Activated CD8-positive, alpha-beta memory T cell treated with anti-CD3 and anti-CD28 coated beads for 36 hours (primary cell): Measurements from ENCODE around the gene IMPACT. TPM values are rescaled to one million over a fixed set of nuclear protein-coding genes. Genes with fewer than 3 reads are reported as not detected.

Experiments
- CTCF ChIA-PET: fragments of 350-600 bp; sonication (Branson Sonifier 250); formaldehyde crosslinking; loops from one replicate; lab custom pipeline; 2021; ENCODE audit warnings: antibody characterized with exemption; lab: Charles Lee
- POLR2A ChIA-PET: fragments of 350-600 bp; sonication (Branson Sonifier 250); formaldehyde crosslinking; loops from one replicate; lab custom pipeline; 2021; ENCODE audit warnings: antibody characterized with exemption; lab: Charles Lee
- total RNA-seq, 2 experiments: library from RNA; stranded (reverse); gene quantifications; one replicate each; pipeline ENCODE4 v1.2.3, GENCODE V29; 2021

IMPACT gene, protein sequence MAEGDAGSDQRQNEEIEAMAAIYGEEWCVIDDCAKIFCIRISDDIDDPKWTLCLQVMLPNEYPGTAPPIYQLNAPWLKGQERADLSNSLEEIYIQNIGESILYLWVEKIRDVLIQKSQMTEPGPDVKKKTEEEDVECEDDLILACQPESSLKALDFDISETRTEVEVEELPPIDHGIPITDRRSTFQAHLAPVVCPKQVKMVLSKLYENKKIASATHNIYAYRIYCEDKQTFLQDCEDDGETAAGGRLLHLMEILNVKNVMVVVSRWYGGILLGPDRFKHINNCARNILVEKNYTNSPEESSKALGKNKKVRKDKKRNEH
- total RNA-seq, result 10 to 100 TPM; 14.5 TPM

DNA sequence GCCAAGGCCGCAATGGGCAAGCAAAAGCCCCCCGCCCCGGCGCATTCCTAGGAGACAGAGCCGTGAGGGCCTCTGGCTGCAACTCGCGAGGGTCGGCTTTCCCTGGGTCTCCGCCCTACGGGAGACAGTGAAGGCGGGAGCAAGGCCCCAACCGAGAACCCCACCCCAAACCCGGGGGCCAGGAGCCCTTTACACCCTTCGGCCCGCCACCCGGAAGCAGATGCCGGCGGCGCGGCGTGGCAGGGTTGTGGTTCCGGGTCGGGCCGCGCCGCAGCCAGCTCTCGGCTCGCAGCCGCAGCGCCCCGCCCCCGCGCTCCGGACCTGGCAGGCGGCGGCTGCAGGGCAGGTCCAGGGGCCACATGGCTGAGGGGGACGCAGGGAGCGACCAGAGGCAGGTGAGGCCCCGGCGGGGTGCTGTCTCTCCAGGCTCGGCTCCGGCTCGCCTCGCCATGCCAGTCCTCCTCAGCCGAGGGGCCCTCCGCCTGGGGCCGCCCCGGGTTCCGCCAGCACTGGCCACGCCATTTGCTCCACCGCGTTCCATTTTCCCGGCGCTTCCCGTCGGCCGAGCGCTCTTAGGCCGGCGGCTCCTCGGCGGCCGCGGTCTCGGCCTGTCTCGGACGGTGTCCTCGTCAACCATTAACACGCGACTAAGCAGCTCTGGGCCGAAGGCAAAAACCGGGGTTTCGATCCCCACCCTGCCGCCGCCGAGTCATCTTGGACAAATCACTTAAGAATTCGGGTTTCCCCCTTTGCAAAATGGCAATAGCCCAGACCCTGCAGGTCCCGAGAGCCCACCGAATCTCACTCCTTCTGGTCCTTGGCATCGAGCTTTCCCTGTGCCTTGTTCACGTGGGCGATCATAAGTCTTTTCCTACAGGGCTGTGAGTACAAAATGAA lies at the start of gene IMPACT:
Gene IMPACT, plus strand, starts transcription at position 273 of the 897 bp plus-strand sequence. Its CDS starts 87 bp downstream, at position 360.
- ChIA-PET CTCF (interaction anchor here (1.2 to 1.6 kb wide), 2 partner anchors 10 to 29 kb away, joined by 3 to 4 read pairs; partner anchors contain the start of gene OSBPL1A), POLR2A (no interaction called here)

DNA sequence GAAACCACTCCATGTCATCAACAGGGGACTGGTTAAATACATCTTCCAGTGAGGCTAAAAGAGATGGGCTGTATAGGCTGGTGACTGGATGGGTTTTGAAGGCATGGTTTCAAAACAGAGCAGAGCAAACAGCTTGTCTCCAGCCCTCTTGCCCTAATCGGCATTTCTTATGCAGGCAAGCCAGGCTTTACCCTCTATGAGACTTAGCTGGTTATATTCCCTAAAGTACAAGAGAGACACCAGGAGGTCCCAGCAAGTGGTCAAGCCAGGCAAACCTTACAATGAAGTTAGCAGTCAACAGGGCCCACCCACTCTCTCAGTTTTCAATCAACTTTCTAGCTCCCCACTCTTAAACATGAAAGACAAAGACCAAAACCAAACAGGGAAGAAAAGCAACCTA lies 47.9 kb upstream of the IMPACT start:
- POLR2A ChIA-PET, result interaction anchor here (0.6 kb wide), 1 partner anchor 17 kb away, joined by 4 read pairs; no protein-coding TSS in a partner anchor
- CTCF ChIA-PET, result no interaction called here

DNA sequence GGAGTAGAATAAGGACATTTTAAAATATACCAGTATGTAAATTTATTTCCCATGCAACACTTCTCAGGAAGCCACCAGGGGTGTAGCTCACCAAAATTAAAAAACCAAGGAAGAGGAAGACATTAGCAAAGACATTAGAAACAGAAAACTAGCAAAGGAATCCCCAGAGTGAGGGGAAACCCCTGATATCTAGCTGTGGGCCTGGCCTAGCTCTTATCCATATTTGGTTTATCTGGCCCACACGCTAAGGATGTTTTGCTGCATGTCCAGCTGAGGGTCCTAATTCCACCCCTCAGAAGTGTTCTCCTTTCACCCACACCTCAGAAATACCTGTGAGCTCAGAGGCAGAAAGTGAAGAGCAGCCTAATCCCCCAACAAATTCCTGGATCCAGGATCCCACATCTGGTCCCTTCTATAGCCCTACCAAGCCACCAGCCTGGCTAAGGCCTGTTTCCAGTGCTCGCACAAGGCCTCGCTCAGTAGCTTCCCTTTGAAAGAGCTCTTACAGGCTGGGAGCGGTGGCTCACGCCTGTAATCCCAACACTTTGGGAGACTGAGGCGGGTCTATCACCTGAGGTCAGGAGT lies 46.2 kb upstream of the IMPACT start:
- POLR2A ChIA-PET, result no interaction called here
- CTCF ChIA-PET, result no interaction called here

DNA sequence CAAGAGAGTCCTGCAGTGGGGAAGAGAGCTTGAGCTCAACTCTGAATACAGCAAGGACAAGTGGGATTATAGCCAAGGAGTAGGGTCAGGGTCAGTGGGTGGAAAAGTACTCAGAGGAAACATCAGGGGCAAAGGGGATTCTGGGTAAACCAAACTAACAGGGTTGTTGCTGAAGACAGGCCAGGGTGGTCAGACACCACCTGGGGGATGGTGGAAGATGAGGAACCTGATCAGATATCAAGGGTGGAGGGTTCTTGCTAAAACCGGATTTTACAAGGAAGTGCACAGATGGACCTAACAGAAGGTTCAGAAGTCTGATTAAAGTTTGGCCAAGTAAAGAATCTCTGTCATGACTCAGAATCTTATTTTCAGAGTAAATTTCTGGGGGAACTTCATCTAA lies 45.3 kb upstream of the IMPACT start:
- CTCF ChIA-PET, result no interaction called here
- POLR2A ChIA-PET, result interaction anchor here (0.5 kb wide), 1 partner anchor 62 kb away, joined by 3 read pairs; no protein-coding TSS in a partner anchor

DNA sequence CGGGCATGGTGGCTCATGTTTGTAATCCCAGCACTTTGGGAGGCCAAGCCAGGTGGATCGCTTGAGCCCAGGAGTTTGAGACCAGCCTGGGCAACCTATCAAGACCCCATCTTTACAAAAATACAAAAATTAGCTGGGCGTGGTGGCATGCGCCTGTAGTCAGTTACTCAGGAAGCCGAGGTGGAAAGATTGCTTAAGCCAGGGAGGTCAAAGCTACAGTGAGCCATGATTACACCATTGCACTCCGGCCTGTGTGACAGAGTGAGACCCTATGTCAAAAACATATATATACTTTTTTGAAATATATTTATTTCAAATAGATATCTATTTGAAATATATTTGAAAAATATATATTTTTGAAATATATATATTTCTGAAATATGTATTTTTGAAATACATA lies 39.8 kb upstream of the IMPACT start:
- ChIA-PET POLR2A (no interaction called here), CTCF (no interaction called here)

DNA sequence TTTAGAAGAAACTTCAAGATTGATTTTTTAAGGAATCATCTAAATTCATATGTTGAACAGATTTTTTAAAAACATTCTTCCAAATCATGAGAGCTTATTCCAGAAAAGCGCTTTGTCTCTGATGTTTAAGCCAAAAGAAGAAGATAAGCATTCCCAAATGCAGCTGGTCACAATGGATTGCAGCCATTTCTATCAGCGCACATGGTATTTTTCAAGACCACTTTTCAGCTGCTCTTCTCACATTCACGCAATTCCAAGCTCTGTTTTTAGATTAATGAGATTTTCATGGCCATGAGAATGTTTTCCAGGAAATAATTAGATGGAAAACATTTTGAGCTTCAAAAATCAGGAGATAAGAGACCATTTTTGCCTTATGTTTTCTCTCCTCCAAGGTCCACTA lies 37.5 kb upstream of the IMPACT start:
- ChIA-PET CTCF (interaction anchor here (1.1 kb wide), 1 partner anchor 12 kb away, joined by 4 read pairs; no protein-coding TSS in a partner anchor), POLR2A (no interaction called here)

DNA sequence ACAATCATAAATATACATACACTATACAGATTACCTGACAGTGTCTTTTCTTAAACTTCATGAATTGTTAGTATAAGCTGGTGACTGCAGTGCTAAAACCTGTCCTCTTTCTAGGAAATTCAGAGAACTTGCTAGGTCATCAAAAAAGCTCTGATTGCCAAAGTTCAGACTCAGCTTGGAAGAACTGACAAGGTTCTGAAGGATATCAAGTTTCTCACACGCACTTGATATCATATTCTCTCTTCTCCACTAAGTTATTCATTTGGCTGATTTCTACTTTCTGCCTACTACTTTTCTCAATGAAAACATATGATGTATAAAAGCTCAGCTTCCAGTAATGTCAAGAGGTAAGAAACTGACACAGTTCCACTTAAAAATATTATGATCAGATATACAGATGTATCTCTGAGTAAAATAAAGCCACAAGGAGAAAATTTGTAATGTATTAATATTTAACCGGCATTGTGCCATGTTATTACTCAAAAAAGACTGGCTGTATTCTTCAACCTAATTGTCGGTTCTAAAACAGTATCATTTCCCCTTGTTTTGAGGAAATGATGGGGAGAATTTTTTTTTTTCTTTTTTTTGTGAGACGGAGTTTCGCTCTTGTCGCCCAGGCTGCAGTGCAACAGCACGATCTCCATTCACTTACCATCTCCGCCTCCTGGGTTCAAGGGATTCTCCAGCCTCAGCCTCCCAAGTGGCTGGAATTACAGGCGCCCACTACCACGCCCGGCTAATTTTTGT lies 31.2 kb upstream of the IMPACT start:
- CTCF ChIA-PET, result interaction anchor here (0.7 kb wide), 1 partner anchor 262 kb away, joined by 4 read pairs; no protein-coding TSS in a partner anchor
- POLR2A ChIA-PET, result interaction anchor here (1.2 kb wide), 1 partner anchor 17 kb away, joined by 4 read pairs; no protein-coding TSS in a partner anchor

DNA sequence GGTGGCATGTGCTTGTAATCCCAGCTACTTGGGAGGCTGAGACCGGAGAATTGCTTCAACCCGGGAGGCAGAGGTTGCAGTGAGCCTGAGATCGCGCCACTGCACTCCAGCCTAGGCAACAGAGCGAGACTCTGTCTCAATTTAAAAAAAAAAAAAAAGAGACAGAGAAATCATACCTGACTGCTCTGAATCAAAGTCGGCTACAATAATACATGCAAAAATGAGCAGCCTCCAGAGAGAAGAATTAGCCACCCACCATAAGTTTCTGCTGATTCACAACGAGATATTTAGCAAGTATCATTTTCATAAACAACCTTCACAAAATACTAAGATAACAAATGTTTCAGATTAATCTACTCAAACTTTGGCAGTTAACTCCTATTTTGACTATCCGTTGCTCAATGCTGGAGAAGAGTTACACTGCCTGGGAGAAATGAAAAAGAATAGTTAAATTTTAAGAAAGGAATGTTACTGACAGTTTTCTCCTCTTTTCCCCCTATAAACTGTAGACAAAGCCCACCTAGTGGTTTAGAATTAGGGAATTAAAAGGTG lies 30.3 kb upstream of the IMPACT start:
- POLR2A ChIA-PET, result interaction anchor here (1.2 kb wide), 1 partner anchor 18 kb away, joined by 4 read pairs; no protein-coding TSS in a partner anchor
- CTCF ChIA-PET, result interaction anchor here (0.7 kb wide), 1 partner anchor 261 kb away, joined by 4 read pairs; no protein-coding TSS in a partner anchor

DNA sequence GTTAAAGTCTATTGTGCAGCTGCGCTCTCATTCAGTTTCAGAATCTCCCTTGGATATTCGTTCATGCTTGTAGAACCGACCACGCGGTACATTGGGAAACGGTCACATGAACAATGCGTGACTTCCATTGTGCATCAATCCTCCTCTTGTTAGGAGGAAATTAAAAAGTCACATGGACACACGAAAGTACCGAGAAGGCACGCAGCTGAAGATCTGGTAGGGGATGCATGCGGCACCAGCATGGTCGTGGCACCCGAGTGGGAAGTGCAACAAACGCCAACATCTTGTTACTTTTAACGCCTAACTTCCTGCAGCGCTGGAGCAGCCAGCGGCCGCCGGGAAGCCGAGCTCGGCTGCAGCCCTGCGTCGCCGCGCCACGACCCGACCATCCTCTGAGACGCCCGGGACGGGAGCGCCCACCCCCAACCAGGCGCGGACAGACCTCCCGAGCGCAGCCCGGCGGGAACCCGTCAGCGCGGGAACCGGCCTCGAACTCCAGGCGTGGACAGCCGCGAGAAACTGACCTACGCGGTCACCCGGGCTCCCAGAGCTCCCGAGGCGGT lies 29.3 kb upstream of the IMPACT start:
- CTCF ChIA-PET, result interaction anchor here (1.1 to 1.3 kb wide), 2 partner anchors 17 to 30 kb away, joined by 4 to 5 read pairs; partner anchors contain the start of gene IMPACT
- POLR2A ChIA-PET, result interaction anchor here (1.0 kb wide), 1 partner anchor 17 kb away, joined by 4 read pairs; no protein-coding TSS in a partner anchor

DNA sequence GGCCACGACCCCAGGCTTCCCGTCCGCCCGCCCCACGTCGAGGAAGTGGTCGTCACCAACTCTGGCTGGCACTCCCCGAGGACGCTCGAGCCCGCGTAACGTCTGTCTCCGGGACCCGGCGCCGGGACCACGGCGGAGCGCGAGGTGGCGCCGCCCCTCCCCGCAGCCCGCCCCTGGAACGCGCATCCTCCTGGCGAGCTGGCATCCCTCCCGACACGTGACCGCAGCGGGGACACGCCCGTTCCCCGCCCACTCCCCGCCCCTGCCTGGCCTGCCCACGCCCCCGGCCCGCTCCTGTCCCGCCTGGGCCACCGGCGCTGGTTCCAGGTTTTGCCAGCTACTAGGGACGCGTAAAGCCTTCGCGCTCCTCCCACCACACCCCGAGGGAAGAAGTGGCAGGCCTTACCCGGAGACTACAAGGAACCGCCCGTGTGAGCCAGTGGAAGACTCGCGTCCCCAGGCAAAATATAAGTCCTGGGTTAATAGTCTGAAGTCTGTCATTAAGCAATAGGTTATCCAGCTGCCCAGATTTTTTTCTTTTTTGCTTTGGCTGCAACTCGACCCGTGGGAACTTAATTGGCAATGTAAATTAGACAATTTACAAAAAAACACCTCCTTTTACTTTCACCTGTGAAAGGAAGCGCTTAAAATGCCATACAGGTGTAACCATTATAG lies 28.6 kb upstream of the IMPACT start, which contains the start of gene OSBPL1A:
Gene OSBPL1A, minus strand, starts transcription at position 131 of the 675 bp plus-strand sequence. CDS start 20,291 bp downstream, outside the sequence.
- ChIA-PET CTCF (interaction anchor here (1.1 to 1.3 kb wide), 2 partner anchors 17 to 29 kb away, joined by 4 to 5 read pairs; partner anchors contain the start of gene IMPACT), POLR2A (interaction anchor here (1.0 kb wide), 1 partner anchor 16 kb away, joined by 4 read pairs; no protein-coding TSS in a partner anchor)

DNA sequence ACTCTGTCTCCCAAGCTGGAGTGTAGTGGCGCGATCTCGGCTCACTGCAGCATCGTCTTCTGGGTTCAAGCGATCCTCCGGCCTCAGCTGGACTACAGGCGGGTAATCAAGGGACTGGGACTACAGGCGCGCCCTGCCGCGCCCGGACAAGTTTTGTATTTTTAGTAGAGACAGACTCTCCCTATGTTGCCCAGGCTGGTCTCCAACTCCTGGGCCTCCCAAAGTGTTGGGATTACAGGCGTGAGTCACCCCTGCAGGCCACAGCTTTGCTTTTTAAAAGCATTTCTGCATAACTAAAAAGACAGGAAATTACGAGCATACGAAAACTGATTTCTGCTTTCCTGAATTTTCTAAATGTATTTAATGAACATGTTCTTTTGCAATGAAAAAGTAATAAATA lies 27.9 kb upstream of the IMPACT start:
- POLR2A ChIA-PET, result no interaction called here
- CTCF ChIA-PET, result no interaction called here

DNA sequence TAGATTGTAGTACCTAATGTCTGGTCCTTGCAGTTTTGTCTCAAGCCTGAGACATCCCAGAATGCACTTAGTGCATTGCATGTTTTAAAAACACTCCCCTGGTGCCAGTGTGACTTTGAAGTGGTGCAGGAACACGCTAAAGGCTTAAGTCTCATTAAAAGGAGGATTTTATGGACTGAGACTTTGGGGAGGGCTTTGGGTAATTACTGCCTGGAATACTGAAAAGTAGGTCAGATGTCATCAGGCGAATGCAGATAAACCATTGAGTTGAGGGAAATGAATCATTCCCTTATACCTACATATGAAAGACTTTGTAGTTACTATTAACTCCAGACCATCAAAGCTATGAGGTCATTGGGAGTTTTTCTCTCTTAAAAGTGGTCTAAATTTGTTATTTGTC lies 25.9 kb upstream of the IMPACT start:
- POLR2A ChIA-PET, result no interaction called here
- CTCF ChIA-PET, result interaction anchor here (0.9 to 1.2 kb wide), 2 partner anchors 11 to 40 kb away, joined by 4 read pairs; no protein-coding TSS in a partner anchor

DNA sequence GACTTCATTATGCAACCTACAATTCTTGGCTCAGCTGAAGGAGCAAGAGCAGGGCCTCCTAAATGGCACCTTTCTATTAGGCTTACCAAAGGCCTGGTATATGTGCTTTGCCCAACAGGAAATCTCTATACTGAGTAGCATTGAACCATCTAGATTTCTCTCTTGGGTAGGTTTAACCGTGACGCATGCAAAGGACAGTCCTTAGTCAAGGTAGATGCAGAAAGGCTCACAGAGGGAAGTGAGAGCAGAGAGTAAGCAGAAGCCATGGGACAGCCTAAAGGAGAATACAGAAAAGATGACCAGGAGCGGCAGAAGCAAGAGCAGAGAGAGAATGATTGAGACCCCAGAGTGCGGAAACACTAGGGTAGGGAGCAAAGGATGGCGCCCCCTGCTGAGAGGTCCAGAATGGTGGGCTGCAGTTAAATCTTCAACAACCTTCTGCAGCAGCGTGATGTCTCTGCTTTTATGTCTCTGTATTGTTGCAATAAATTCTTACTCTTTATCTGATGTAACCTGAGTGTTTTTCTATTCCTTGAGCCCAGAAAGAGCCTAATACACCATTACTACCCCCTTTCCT lies 24.2 kb upstream of the IMPACT start:
- ChIA-PET POLR2A (no interaction called here), CTCF (no interaction called here)

DNA sequence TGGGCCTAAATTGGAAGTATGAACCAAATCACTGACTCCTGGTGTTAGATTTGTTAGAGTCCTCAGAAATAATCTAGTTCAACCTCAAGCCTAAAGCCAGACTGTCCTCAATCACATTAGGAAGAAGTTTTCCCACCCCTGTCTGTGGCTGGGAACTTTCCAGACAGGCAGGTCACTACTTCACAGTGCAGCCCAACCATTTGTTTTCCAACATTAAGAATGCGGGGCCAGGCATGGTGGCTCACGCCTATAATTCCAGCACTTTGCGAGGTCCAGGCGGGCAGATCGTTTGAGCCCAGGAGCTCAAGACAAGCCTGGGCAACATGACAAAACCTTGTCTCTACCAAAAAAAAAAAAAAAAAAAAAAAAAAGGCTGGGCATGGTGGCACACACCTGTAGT lies 23.4 kb upstream of the IMPACT start:
- ChIA-PET POLR2A (no interaction called here), CTCF (interaction anchor here (0.7 kb wide), 1 partner anchor 185 kb away, joined by 3 read pairs; no protein-coding TSS in a partner anchor)

DNA sequence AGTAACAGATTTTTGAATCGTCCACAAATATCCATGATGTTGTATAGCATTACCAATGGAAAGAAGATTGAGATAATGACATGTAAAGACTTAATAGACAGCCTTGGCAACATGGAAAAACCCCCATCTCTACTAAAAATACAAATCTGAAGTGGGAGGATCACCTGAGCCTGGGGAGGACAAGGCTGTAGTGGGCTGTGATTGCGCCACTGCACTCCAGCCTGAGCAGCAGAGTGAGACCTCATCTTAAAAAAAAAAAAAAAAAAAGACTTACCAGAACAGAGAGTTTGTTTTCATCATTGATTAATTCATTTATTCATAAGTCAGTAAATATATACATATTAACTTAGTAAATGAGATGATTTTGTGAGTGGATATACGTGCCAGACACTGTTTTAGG lies 21.9 kb upstream of the IMPACT start:
- ChIA-PET POLR2A (no interaction called here), CTCF (no interaction called here)

DNA sequence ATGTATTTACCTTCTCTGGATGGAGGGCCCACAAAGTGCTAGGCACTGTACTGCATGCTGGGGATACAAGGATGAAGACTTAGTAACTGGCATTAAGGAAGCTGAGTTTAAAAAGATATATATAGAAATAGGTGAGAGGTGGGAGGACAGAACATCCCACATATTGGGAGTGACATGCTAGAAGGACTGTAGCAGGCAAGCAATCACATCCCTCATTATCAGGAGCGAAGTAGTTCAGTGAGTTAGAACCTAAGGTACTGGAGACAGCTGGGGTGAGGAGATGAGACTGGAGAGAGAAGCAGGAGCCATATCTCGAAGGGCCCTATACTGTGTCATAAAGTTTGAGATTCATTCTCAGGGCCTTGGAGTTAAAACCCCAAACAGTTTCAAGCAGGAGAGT lies 18.0 kb upstream of the IMPACT start:
- POLR2A ChIA-PET, result no interaction called here
- CTCF ChIA-PET, result no interaction called here

DNA sequence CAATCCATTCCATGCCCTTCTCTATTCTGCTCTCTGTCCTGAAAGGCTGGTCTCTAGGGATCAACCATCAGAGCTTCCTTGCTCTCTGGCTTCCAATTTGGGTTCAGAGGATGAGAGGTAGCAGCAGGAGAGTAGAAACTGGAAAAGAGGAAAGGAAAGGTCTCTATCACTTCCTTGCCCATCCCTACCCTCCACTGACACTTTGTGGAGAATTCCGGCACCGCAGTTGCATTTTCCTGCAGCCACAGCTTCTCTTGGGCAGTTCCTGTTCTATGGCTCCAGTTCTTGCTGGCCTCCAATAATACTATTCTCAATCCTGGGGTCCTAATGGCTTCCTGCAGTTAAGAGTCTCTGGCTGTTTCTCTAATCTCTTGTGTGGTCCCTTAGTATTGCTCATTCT lies 13.3 kb upstream of the IMPACT start:
- ChIA-PET POLR2A (no interaction called here), CTCF (interaction anchor here (1.0 kb wide), 1 partner anchor 20 kb away, joined by 6 read pairs; no protein-coding TSS in a partner anchor)
